GM19099 (cell line): ENCODE data around the gene RASGEF1B.

ENCODE experiments used
- POLR2A ChIP-seq: IDR thresholded peaks from 3 replicates; pipeline ENCODE4 v1.6.1; 2011; ENCODE audit warnings: low read depth; ENCODE audit not compliant: insufficient read length; ENCODE audit errors: extremely low read depth

RASGEF1B gene

GRCh38 chr4:81404741-81405140, 67.0 kb downstream of the RASGEF1B start:
- TF ChIP-seq POLR2A = no peak

GRCh38 chr4:81404294-81404693, 67.4 kb downstream of the RASGEF1B start:
- no peak for TF ChIP-seq POLR2A

- TF ChIP-seq POLR2A = no peak
Observed at GRCh38 chr4:81399306-81400086, 72.2 kb downstream of the RASGEF1B start.

- no peak for TF ChIP-seq POLR2A
Observed at GRCh38 chr4:81398379-81398778, 73.3 kb downstream of the RASGEF1B start.

- TF ChIP-seq POLR2A = no peak
Observed at GRCh38 chr4:81397635-81398034, 74.1 kb downstream of the RASGEF1B start.

GRCh38 chr4:81395239-81395638, 76.5 kb downstream of the RASGEF1B start:
- no peak for TF ChIP-seq POLR2A

- no peak for TF ChIP-seq POLR2A
Observed at GRCh38 chr4:81392164-81392563, 79.5 kb downstream of the RASGEF1B start.

- no peak for TF ChIP-seq POLR2A
Observed at GRCh38 chr4:81389720-81390119, 82.0 kb downstream of the RASGEF1B start.

GRCh38 chr4:81380437-81380836, 91.3 kb downstream of the RASGEF1B start:
- no peak for TF ChIP-seq POLR2A

GRCh38 chr4:81378386-81378785, 93.3 kb downstream of the RASGEF1B start:
- no peak for TF ChIP-seq POLR2A

GRCh38 chr4:81377191-81377590, 94.5 kb downstream of the RASGEF1B start:
- no peak for TF ChIP-seq POLR2A

- TF ChIP-seq POLR2A = no peak
Observed at GRCh38 chr4:81376720-81377119, 95.0 kb downstream of the RASGEF1B start.
